Thymus (tissue), 11 donors: ENCODE data around the gene KCNMA1. TPM values are rescaled to one million over a fixed set of nuclear protein-coding genes. Genes with fewer than 3 reads are reported as not detected.

Experiments used
- DNase-seq, 9 donors: peaks; one replicate each; pipeline ENCODE4 v3.0.0-alpha.2; 2013; ENCODE audit warnings: low spot score in 9 of 9, low read depth in 6 of 9, missing footprints in 1 of 9
- H3K27ac ChIP-seq, 2 donors: one replicate each; pipeline ENCODE4 v1.5.1; 2013; ENCODE audit warnings: control low read depth in 1 of 2, low read depth in 1 of 2, low read length in 1 of 2, mild to moderate bottlenecking in 1 of 2, moderate library complexity in 1 of 2
- H3K27me3 ChIP-seq, 2 donors: one replicate each; pipeline ENCODE4 v1.5.1; 2013; ENCODE audit warnings: low read length in 1 of 2; ENCODE audit not compliant: control insufficient read depth in 2 of 2, insufficient read depth in 1 of 2
- H3K36me3 ChIP-seq, 2 donors: one replicate each; pipeline ENCODE4 v1.5.1; 2013; ENCODE audit warnings: low read length in 1 of 2, mild to moderate bottlenecking in 1 of 2, moderate library complexity in 1 of 2; ENCODE audit not compliant: control insufficient read depth in 2 of 2, insufficient read depth in 2 of 2
- H3K4me1 ChIP-seq, 2 donors: one replicate each; pipeline ENCODE4 v1.5.1; 2013; ENCODE audit warnings: low read length in 2 of 2; ENCODE audit not compliant: control insufficient read depth in 2 of 2, insufficient read depth in 2 of 2
- H3K4me3 ChIP-seq, 2 donors: one replicate each; pipeline ENCODE4 v1.5.1; 2013; ENCODE audit warnings: low read length in 2 of 2, control low read depth in 1 of 2, mild to moderate bottlenecking in 1 of 2
- H3K9me3 ChIP-seq, 2 donors: one replicate each; pipeline ENCODE4 v1.5.1; 2013; ENCODE audit warnings: low read length in 1 of 2, mild to moderate bottlenecking in 1 of 2; ENCODE audit not compliant: control insufficient read depth in 2 of 2, insufficient read depth in 1 of 2
- WGBS: extraction: QIAGEN DNeasy Blood & Tissue Kit; methylation state at CpG from one replicate; pipeline ENCODE4 v1.1.7; 2013; 5-methylcytosine and 5-hydroxymethylcytosine counted together
- polyA plus RNA-seq: library from polyadenylated mRNA; stranded (reverse); fragments of 200-250 nt; gene quantifications from one replicate; pipeline ENCODE4 v1.2.3, GENCODE V29; 2013
- total RNA-seq: library from RNA; stranded (reverse); fragments of 120-200 nt; gene quantifications from one replicate; pipeline ENCODE4 v1.2.4, GENCODE V29; 2013
- donor health status: healthy.

KCNMA1 gene
- total and polyA plus RNA-seq, 2 donors = 1.9 to 12.9 TPM

- DNase-seq = no peak
- Histone ChIP-seq H3K27ac (no peak overlapping the region), H3K4me3 (no peak overlapping the region), H3K36me3 (no peaks in the 10 kb centered on the region), H3K27me3 (no peaks in the 10 kb centered on the region), H3K9me3 (no peaks in the 10 kb centered on the region), H3K4me1 (no peaks in the 10 kb centered on the region)
- 96% methylated on average over 1 of the region's 1 CpG for WGBS
Measured at GRCh38 chr10:77512219-77512578, 125.4 kb downstream of the KCNMA1 start.

DNA sequence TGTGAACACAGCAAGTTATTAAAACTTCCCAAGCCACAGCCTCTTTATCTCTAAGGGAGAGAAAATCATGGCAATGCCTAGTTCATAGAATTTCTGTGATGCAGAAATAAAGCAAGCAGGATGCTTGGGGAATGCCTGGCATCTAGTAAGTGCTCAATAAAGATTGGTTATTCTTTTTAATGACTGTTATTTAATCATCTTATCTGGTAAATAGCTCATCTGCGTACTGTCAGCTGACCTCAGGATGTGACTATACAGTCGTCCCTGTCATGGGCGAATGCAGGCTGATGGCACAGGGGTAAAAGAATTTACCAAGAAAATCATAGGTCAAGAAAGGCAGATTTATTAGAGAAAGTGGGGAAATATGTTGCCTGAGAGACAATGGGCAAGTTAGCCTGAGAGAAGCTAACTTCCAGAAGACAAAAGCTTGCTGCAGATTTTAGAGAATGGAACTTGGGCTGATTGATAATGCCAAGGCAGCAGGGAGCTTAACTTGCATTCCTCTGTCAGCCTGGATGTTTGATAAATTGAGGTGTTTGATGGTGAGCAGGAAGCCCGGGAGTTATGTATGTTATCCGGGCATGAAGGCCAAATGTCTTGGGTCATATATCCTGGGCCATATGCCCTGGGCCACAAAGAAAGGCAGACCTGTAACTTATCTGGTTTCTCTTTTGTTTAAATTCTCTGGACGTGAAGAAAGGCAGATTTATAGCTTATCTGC is 126.0 kb downstream of the KCNMA1 start:
- H3K27me3 ChIP-seq = no peaks in the 10 kb centered on the region
- WGBS = 93% methylated on average over 6 of the region's 6 CpGs
- H3K4me3 ChIP-seq = no peak overlapping the region
- no peak for DNase-seq
- no peaks in the 10 kb centered on the region for H3K4me1 ChIP-seq
- no peaks in the 10 kb centered on the region for H3K36me3 ChIP-seq
- no peaks in the 10 kb centered on the region for H3K9me3 ChIP-seq
- no peak overlapping the region for H3K27ac ChIP-seq

DNA sequence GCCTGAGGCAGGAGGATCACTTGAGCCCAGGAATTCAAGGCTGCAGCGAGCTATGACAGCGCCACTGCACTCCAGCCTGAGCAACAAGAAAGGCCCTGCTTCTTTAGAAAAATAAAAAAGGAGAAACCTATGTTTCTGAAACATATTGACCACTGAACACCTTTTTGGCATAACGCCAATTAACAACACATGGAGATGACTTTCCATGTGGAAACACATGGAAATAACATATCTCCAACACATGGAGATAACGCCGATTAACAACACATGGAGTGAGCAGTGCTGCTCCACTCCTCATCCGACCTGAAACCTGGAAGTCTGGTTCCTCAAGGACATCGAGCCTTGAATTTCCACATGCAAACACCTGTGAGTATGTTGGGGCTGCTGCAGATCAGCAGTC is 126.9 kb downstream of the KCNMA1 start:
- H3K36me3 ChIP-seq = no peaks in the 10 kb centered on the region
- no peaks in the 10 kb centered on the region for H3K27me3 ChIP-seq
- DNase-seq = no peak
- H3K4me1 ChIP-seq = no peaks in the 10 kb centered on the region
- WGBS = 94% methylated on average over 7 of the region's 7 CpGs
- no peaks in the 10 kb centered on the region for H3K9me3 ChIP-seq
- no peak overlapping the region for H3K4me3 ChIP-seq
- no peak overlapping the region for H3K27ac ChIP-seq

GRCh38 chr10:77510294-77510693 is 127.3 kb downstream of the KCNMA1 start:
- Histone ChIP-seq H3K36me3 (no peaks in the 10 kb centered on the region), H3K4me3 (no peak overlapping the region), H3K9me3 (no peaks in the 10 kb centered on the region), H3K4me1 (no peaks in the 10 kb centered on the region), H3K27me3 (no peaks in the 10 kb centered on the region), H3K27ac (no peak overlapping the region)
- DNase-seq = no peak
- 90% methylated on average over 2 of the region's 2 CpGs for WGBS

DNA sequence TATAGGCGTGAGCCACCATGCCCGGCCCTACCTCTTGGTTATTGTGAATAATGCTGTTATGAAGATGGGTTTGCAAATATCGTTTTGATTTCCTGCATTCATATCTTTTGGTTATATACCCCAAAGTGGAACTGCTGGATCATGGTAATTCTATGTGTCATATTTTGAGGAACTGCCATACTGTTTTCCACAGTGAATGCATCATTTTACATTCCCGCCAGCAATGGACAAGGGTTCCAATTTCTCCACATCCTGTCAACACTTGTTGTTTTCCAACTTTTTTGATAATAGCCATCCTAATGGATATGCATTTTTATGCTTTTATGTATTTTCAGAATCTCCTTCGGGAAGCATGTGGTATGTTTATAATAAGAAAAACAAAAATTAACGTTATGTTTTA is 128.2 kb downstream of the KCNMA1 start:
- Histone ChIP-seq H3K27me3 (no peaks in the 10 kb centered on the region), H3K27ac (no peak overlapping the region), H3K36me3 (no peaks in the 10 kb centered on the region), H3K4me3 (no peak overlapping the region), H3K9me3 (no peaks in the 10 kb centered on the region), H3K4me1 (no peaks in the 10 kb centered on the region)
- no peak for DNase-seq
- WGBS = 96% methylated on average over 6 of the region's 6 CpGs

- DNase-seq = no peak
- H3K4me1 ChIP-seq = no peaks in the 10 kb centered on the region
- no peak overlapping the region for H3K27ac ChIP-seq
- H3K36me3 ChIP-seq = no peaks in the 10 kb centered on the region
- WGBS = 56% methylated on average over 5 of the region's 5 CpGs
- no peaks in the 10 kb centered on the region for H3K27me3 ChIP-seq
- no peak overlapping the region for H3K4me3 ChIP-seq
- no peaks in the 10 kb centered on the region for H3K9me3 ChIP-seq
Measured at GRCh38 chr10:77507291-77507880, 130.2 kb downstream of the KCNMA1 start.

- Histone ChIP-seq H3K36me3 (no peaks in the 10 kb centered on the region), H3K4me3 (no peak overlapping the region), H3K9me3 (no peaks in the 10 kb centered on the region), H3K4me1 (no peaks in the 10 kb centered on the region), H3K27ac (no peak overlapping the region), H3K27me3 (no peaks in the 10 kb centered on the region)
- DNase-seq = no peak
- 95% methylated on average over 3 of the region's 3 CpGs for WGBS
Measured at GRCh38 chr10:77506517-77507200, 130.9 kb downstream of the KCNMA1 start.

- no peak for DNase-seq
- WGBS = 80% methylated on average over 2 of the region's 2 CpGs
- no peaks in the 10 kb centered on the region for H3K4me1 ChIP-seq
Measured at GRCh38 chr10:77505431-77506334, 131.9 kb downstream of the KCNMA1 start.

GRCh38 chr10:77504873-77505257 is 132.7 kb downstream of the KCNMA1 start:
- 87% methylated on average over 4 of the region's 4 CpGs for WGBS
- Histone ChIP-seq H3K36me3 (no peaks in the 10 kb centered on the region), H3K4me3 (no peak overlapping the region), H3K4me1 (no peaks in the 10 kb centered on the region), H3K9me3 (no peaks in the 10 kb centered on the region), H3K27me3 (no peaks in the 10 kb centered on the region), H3K27ac (no peak overlapping the region)
- DNase-seq = no peak

More at GRCh38 chr10:77505431-77506334, 131.9 kb downstream of the KCNMA1 start:
- Histone ChIP-seq H3K9me3 (no peaks in the 10 kb centered on the region), H3K27me3 (no peaks in the 10 kb centered on the region), H3K36me3 (no peaks in the 10 kb centered on the region), H3K4me3 (no peak overlapping the region), H3K27ac (no peak overlapping the region)
